ENCODE measurements around the gene ALKBH2. TPM values are rescaled to one million over a fixed set of nuclear protein-coding genes. Genes with fewer than 3 reads are reported as not detected.

Gene ALKBH2
- total RNA-seq, 1 donor from 2014 or later, result 31.4 TPM

- no peaks in the 10 kb centered on the region for H3K36me3 Mint-ChIP-seq
- H3K9me3 Mint-ChIP-seq, result peaks cover 4% of the 10 kb centered on the region
- H3K4me3 Mint-ChIP-seq, result no peak overlapping the region
- DNase-seq (ENCODE audit: extremely low spot score, unreplicated experiment), result no peak
- peaks cover 11% of the 10 kb centered on the region for H3K27me3 Mint-ChIP-seq
- peak; percentile 70 for TF ChIP-seq CTCF (conservative IDR thresholded peaks at IDR 0.05)
- H3K27ac Mint-ChIP-seq, result no peak overlapping the region
- no peaks in the 10 kb centered on the region for H3K4me1 Mint-ChIP-seq (ENCODE audit: unreplicated experiment)
Observed at GRCh38 chr12:109134186-109134917, 41.1 kb upstream of the ALKBH2 start.

- Mint-ChIP-seq H3K36me3 (no peaks in the 10 kb centered on the region), H3K27ac (no peak overlapping the region), H3K4me3 (no peak overlapping the region), H3K9me3 (peaks cover 4% of the 10 kb centered on the region), H3K27me3 (peaks cover 11% of the 10 kb centered on the region), H3K4me1 (ENCODE audit: unreplicated experiment) (no peaks in the 10 kb centered on the region)
- TF ChIP-seq CTCF (conservative IDR thresholded peaks at IDR 0.05), result no peak
- no peak for DNase-seq (ENCODE audit: extremely low spot score, unreplicated experiment)
Observed at GRCh38 chr12:109131154-109132050, 38.1 kb upstream of the ALKBH2 start.

- Mint-ChIP-seq H3K4me3 (no peak overlapping the region), H3K27ac (no peak overlapping the region), H3K27me3 (peaks cover 11% of the 10 kb centered on the region), H3K9me3 (peaks cover 4% of the 10 kb centered on the region), H3K36me3 (no peaks in the 10 kb centered on the region), H3K4me1 (ENCODE audit: unreplicated experiment) (no peaks in the 10 kb centered on the region)
- DNase-seq (ENCODE audit: extremely low spot score, unreplicated experiment), result no peak
- no peak for TF ChIP-seq CTCF (conservative IDR thresholded peaks at IDR 0.05)
Observed at GRCh38 chr12:109130297-109131153, 37.3 kb upstream of the ALKBH2 start.

GRCh38 chr12:109127533-109128242, 34.4 kb upstream of the ALKBH2 start:
- no peak for DNase-seq (ENCODE audit: extremely low spot score, unreplicated experiment)
- H3K4me1 Mint-ChIP-seq (ENCODE audit: unreplicated experiment), result no peaks in the 10 kb centered on the region
- H3K27me3 Mint-ChIP-seq, result peaks cover 7% of the 10 kb centered on the region
- H3K9me3 Mint-ChIP-seq, result no peaks in the 10 kb centered on the region
- no peak overlapping the region for H3K4me3 Mint-ChIP-seq
- no peak for TF ChIP-seq CTCF (conservative IDR thresholded peaks at IDR 0.05)
- H3K27ac Mint-ChIP-seq, result no peak overlapping the region
- H3K36me3 Mint-ChIP-seq, result no peaks in the 10 kb centered on the region

- no peak overlapping the region for H3K4me3 Mint-ChIP-seq
- no peaks in the 10 kb centered on the region for H3K4me1 Mint-ChIP-seq (ENCODE audit: unreplicated experiment)
- no peaks in the 10 kb centered on the region for H3K9me3 Mint-ChIP-seq
- H3K27ac Mint-ChIP-seq, result no peak overlapping the region
- DNase-seq (ENCODE audit: extremely low spot score, unreplicated experiment), result no peak
- no peaks in the 10 kb centered on the region for H3K36me3 Mint-ChIP-seq
- H3K27me3 Mint-ChIP-seq, result peaks cover 3% of the 10 kb centered on the region
- no peak for TF ChIP-seq CTCF (conservative IDR thresholded peaks at IDR 0.05)
Observed at GRCh38 chr12:109126784-109127183, 33.5 kb upstream of the ALKBH2 start.
